ENCODE measurements around the gene PPP1R12C. TPM values are rescaled to one million over a fixed set of nuclear protein-coding genes. Genes with fewer than 3 reads are reported as not detected.

The PPP1R12C gene
- total RNA-seq, 4 donors from 2014 or later: 30.0 to 149 (median 69.6) TPM

- TF ChIP-seq CTCF (IDR thresholded peaks at IDR 0.05; ENCODE audit: low read depth): no peak
Measured at GRCh38 chr19:55158848-55159749, 41.7 kb upstream of the PPP1R12C start.

GRCh38 chr19:55158423-55158822 lies 41.0 kb upstream of the PPP1R12C start:
- no peak for TF ChIP-seq CTCF (IDR thresholded peaks at IDR 0.05; ENCODE audit: low read depth)

- TF ChIP-seq CTCF (IDR thresholded peaks at IDR 0.05; ENCODE audit: low read depth): no peak
Measured at GRCh38 chr19:55157064-55157908, 39.8 kb upstream of the PPP1R12C start, which contains the start of gene TNNI3. Gene TNNI3, minus strand, starts transcription at chr19:55157732. Its CDS starts 143 bp downstream, at chr19:55157589.

- no peak for TF ChIP-seq CTCF (IDR thresholded peaks at IDR 0.05; ENCODE audit: low read depth)
Measured at GRCh38 chr19:55156202-55157063, 39.0 kb upstream of the PPP1R12C start.

GRCh38 chr19:55153652-55154264 lies 36.3 kb upstream of the PPP1R12C start:
- no peak for TF ChIP-seq CTCF (IDR thresholded peaks at IDR 0.05; ENCODE audit: low read depth)

- TF ChIP-seq CTCF (IDR thresholded peaks at IDR 0.05; ENCODE audit: low read depth): no peak
Measured at GRCh38 chr19:55152017-55152416, 34.6 kb upstream of the PPP1R12C start.
